Lower leg skin (tissue), 4 donors: ENCODE measurements around the gene EYS. TPM values are rescaled to one million over a fixed set of nuclear protein-coding genes. Genes with fewer than 3 reads are reported as not detected.

ENCODE experiments used
- DNase-seq, 2 donors: peaks; one replicate each; pipeline ENCODE4 v3.0.0-alpha.2; 2019; ENCODE audit warnings: low spot score in 2 of 2
- H3K4me3 ChIP-seq: fragments of 200-600 bp; sonication (generic); 2 replicates; pipeline ENCODE4 v1.5.1; 2017; ENCODE audit warnings: mild to moderate bottlenecking, low read depth; ENCODE audit not compliant: poor library complexity, severe bottlenecking
- POLR2A ChIP-seq, 2 donors: fragments of 450-650 bp; IDR thresholded peaks; one replicate each; pipeline ENCODE4 v1.6.1; 2016 to 2017; ENCODE audit warnings: antibody characterized with exemption in 2 of 2, mild to moderate bottlenecking in 1 of 2, moderate library complexity in 1 of 2
- WGBS, 2 donors: methylation state at CpG; one replicate each; pipeline ENCODE4 v1.1.5; 2018; 5-methylcytosine and 5-hydroxymethylcytosine counted together
- intact Hi-C: fragments of 100-400 bp; cut with DNase I; formaldehyde crosslinking; loops from one replicate; pipeline ENCODE4 v1.15.0; 2023; ENCODE audit warnings: low total_unique reads
- total RNA-seq, 4 donors: library from RNA; depleted of rRNA; stranded (reverse); fragments of >200 nt; gene quantifications; one replicate each; pipeline ENCODE4 v1.1.0, GENCODE V29; 2016
- TF ChIP-seq, protein P1 (sequence below), 3 donors: fragments of 450-650 bp; IDR thresholded peaks; one replicate each; pipeline ENCODE4 v1.5.1; 2016; ENCODE audit warnings: antibody characterized with exemption in 3 of 3, mild to moderate bottlenecking in 3 of 3, moderate library complexity in 2 of 3

EYS gene
- total RNA-seq, 4 donors from 2014 or later: 0.04 TPM; not detected in 3

DNA sequence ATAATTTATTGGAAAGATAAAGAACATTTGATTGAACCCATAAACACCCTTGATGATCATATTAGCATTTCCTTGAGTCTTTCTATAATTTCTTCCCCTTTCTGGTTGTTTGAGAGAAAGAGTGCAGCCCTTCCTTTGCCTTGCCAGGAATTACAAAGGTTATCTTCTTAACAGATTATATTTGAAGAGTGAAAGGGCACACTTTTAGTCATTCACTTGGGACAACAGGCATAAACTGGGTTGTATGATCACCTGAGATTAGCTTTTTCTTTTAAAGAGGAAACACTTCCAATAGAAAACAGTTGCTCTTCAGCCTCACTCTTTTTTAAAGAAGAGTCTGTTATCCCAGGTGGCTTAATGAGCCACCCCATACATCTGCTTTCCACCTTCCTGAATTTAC, 1776.2 kb downstream of the EYS start:
- intact Hi-C loops: no loop called here
- DNase-seq: no peak
- TF ChIP-seq, protein P1, sequence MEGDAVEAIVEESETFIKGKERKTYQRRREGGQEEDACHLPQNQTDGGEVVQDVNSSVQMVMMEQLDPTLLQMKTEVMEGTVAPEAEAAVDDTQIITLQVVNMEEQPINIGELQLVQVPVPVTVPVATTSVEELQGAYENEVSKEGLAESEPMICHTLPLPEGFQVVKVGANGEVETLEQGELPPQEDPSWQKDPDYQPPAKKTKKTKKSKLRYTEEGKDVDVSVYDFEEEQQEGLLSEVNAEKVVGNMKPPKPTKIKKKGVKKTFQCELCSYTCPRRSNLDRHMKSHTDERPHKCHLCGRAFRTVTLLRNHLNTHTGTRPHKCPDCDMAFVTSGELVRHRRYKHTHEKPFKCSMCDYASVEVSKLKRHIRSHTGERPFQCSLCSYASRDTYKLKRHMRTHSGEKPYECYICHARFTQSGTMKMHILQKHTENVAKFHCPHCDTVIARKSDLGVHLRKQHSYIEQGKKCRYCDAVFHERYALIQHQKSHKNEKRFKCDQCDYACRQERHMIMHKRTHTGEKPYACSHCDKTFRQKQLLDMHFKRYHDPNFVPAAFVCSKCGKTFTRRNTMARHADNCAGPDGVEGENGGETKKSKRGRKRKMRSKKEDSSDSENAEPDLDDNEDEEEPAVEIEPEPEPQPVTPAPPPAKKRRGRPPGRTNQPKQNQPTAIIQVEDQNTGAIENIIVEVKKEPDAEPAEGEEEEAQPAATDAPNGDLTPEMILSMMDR (IDR thresholded peaks at IDR 0.05): no peak
- TF ChIP-seq POLR2A (IDR thresholded peaks at IDR 0.05): no peak
- no peak overlapping the region for H3K4me3 ChIP-seq

DNA sequence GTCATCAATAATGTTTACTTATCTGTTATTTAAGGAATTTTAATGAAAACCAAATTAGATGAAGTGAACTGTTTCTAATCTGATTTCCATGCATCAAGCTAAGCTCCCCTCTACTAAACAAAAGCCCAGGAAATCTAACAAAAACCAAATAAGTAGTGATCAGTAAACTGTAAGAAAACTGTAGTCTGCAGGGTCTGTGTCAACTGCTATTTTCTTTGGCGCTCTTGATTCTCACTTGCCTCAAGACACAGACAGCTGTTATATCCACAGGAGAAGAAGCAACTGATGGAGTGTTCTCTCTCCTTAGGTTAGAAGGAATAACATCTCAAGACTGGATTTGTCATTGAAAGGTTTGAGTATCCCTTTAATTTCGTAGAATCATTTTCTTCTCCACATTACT, 1777.9 kb downstream of the EYS start:
- DNase-seq: no peak
- WGBS, 2 donors: 74 to 87% methylated on average over 2 of the region's 2 CpGs
- TF ChIP-seq POLR2A (IDR thresholded peaks at IDR 0.05): no peak
- TF ChIP-seq, protein P1 (IDR thresholded peaks at IDR 0.05): no peak
- intact Hi-C loops: no loop called here
- H3K4me3 ChIP-seq: no peak overlapping the region

DNA sequence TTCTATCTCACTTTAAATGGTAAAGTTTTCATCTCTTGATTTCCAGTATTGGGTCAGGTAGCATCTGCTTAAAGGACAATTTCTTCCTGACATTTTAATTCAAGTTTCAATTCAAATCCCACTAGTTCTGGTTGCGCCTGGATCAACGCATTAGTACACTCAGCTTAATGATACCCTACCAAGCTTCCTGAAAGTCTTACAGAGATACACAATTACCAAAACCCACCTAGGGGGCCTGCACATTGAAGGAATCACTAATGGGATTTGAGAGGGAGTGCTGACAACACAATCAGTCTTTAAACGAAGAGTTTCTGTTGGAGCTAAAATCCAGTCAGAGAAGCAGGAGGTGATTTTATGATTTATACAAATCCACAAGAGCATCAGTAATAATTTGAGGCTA, 1778.4 kb downstream of the EYS start:
- TF ChIP-seq, protein P1 (IDR thresholded peaks at IDR 0.05): no peak
- no peak for TF ChIP-seq POLR2A (IDR thresholded peaks at IDR 0.05)
- intact Hi-C loops: loop anchor here (1.0 kb wide), 1 partner anchor 12 kb away; no protein-coding TSS in a partner anchor
- H3K4me3 ChIP-seq: no peak overlapping the region
- WGBS, 2 donors: 76 to 87% methylated on average over 3 of the region's 3 CpGs
- no peak for DNase-seq

DNA sequence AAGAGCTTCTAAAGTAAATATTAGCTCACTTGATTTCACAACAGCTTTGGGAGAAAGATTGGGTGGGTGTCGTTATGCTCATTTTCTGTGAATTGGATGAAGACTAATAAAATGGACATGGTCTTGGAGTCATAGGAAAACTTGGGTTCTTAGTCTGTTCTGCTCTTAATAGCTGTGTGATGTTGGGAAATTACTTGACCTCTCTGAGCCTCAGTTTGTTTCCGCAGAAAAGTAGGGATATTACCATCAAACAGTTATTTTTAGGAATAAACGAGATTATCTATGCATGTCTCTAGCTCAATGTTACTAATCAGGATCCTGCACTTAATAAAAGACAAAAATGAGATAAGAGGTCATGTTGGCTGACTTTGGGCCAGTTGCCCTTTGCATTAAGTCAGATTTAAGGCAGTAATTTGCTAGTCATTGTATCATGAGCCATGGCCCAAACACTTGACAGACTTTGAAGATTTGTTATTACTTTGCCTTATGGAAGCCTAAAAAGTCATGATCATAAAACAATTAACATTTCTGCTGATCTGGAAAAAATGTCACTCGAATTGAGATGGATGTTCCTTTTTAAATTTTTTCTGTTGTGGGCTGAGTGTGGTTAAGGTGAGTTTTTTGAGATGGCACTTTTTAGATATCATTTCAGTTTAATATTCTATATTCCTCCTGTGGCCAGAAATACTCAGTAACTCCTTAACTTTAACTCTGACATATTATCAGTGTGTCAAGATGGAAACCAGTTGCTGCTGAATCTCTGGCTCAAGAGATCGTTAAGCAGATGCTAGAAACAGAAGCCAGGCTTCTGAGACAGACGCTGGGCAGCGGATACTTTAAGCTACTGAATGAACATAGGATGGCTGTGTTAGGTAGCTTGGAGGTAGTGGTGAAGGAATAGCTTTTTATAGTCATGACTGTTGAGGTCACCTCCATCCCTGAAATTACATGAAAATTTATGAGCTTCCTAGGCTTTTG, 1779.8 kb downstream of the EYS start:
- no peak overlapping the region for H3K4me3 ChIP-seq
- DNase-seq: no peak
- 58 to 71% methylated on average over 7 of the region's 7 CpGs for WGBS, 2 donors
- TF ChIP-seq, protein P1 (IDR thresholded peaks at IDR 0.05): no peak
- TF ChIP-seq POLR2A (IDR thresholded peaks at IDR 0.05): no peak
- intact Hi-C loops: no loop called here

DNA sequence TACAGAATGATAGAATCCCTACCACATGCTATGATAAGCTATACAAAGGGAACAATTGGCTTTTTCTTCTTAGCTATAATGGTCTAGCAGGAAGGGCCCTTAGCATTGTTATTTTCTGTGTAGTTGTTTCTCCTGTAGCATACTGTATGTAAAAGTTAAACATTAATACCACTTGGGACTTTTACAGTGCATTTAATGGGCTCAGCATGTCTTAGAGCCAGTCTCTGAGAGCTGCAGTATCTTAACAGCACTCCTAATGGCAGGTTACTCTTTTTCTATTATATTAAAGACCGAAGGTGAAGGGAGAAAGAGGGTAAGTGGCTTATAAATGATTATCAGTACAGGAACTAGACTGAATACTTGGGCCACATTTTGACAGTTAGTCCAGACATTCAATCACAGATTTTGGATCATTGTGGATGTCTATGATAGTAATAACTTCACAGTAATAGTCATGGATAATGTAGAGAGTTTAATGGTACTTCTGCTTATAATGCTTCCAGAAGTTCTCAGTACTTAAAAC, 1780.7 kb downstream of the EYS start:
- no peak for DNase-seq
- intact Hi-C loops: no loop called here
- 73 to 76% methylated on average over 1 of the region's 1 CpG for WGBS, 2 donors
- H3K4me3 ChIP-seq: no peak overlapping the region
- TF ChIP-seq POLR2A (IDR thresholded peaks at IDR 0.05): no peak
- TF ChIP-seq, protein P1 (IDR thresholded peaks at IDR 0.05): no peak
